ENCODE data around the gene ME3. TPM values are rescaled to one million over a fixed set of nuclear protein-coding genes. Genes with fewer than 3 reads are reported as not detected.
A peak's percentile ranks its signal among the peaks of the same experiment; 100 is the strongest.

The ME3 gene
- total RNA-seq, 1 donor from 2014 or later, result 1.3 TPM

DNA sequence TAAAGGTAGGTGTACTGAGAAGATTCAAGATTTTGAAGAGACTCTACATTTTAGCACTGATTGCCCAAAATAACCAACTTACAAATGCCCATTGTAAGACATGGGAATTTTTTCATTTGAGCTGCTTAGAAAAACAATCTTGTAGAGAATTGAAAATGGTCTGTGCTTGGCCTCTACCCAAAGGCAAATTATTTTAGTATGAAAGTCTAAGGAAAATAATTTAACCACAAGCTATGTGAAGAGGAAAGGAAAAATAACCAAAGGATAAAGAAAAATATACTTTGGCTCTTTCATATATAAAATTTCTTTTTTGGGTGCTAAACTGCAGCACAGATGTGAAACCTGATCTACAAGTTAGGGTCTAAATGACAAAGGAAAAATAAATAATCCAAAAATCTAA is 54.9 kb downstream of the ME3 start:
- H3K27ac Mint-ChIP-seq, result no peak overlapping the region
- ChIA-PET POLR2A (interaction anchor here (0.6 kb wide), 1 partner anchor 1591 kb away, joined by 8 read pairs; no protein-coding TSS in a partner anchor), CTCF (no interaction called here)

DNA sequence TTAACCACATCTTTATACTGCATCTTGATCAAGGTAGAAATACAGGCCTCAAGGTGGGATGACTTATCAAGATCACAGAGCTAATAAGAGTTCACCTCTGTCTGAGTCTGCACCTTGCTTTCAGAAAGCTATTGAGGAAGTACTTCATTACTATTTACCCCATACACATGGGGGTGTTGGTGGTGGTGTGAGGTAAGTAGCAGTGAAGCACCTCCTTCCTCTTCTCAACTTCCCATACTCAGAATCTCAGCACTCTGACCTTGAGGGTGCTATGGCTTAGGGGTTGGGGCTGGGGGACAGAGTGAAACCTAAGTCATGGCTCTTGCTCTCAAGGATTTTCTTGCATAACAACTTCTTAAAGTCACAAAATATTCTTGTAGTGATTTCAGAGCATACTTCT is 56.9 kb downstream of the ME3 start:
- ATAC-seq (ENCODE audit: low read depth) (no peak), DNase-seq (no peak)
- H3K9me3 Mint-ChIP-seq, result peaks cover 6% of the 10 kb centered on the region
- no peaks in the 10 kb centered on the region for H3K27me3 Mint-ChIP-seq
- TF ChIP-seq, protein P1, sequence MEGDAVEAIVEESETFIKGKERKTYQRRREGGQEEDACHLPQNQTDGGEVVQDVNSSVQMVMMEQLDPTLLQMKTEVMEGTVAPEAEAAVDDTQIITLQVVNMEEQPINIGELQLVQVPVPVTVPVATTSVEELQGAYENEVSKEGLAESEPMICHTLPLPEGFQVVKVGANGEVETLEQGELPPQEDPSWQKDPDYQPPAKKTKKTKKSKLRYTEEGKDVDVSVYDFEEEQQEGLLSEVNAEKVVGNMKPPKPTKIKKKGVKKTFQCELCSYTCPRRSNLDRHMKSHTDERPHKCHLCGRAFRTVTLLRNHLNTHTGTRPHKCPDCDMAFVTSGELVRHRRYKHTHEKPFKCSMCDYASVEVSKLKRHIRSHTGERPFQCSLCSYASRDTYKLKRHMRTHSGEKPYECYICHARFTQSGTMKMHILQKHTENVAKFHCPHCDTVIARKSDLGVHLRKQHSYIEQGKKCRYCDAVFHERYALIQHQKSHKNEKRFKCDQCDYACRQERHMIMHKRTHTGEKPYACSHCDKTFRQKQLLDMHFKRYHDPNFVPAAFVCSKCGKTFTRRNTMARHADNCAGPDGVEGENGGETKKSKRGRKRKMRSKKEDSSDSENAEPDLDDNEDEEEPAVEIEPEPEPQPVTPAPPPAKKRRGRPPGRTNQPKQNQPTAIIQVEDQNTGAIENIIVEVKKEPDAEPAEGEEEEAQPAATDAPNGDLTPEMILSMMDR (IDR thresholded peaks at IDR 0.05), result no peak
- H3K36me3 Mint-ChIP-seq (ENCODE audit: low read depth), result no peaks in the 10 kb centered on the region
- H3K4me1 Mint-ChIP-seq, result peaks cover 6% of the 10 kb centered on the region
- H3K27ac Mint-ChIP-seq, result no peak overlapping the region
- CTCF ChIA-PET, result no interaction called here
- POLR2A ChIA-PET, result no interaction called here
- intact Hi-C loops (cut with micrococcal nuclease), result no loop called here
- no peak overlapping the region for H3K4me3 Mint-ChIP-seq

More for the DNA sequence above, 54.9 kb downstream of the ME3 start:
- Mint-ChIP-seq H3K4me1 (peaks cover 6% of the 10 kb centered on the region), H3K9me3 (peaks cover 6% of the 10 kb centered on the region), H3K36me3 (ENCODE audit: low read depth) (no peaks in the 10 kb centered on the region), H3K4me3 (no peak overlapping the region), H3K27me3 (peaks cover under 1% of the 10 kb centered on the region)
- no peak for ATAC-seq (ENCODE audit: low read depth)
- intact Hi-C loops (cut with micrococcal nuclease), result no loop called here
- DNase-seq, result no peak
- TF ChIP-seq, protein P1 (IDR thresholded peaks at IDR 0.05), result no peak

DNA sequence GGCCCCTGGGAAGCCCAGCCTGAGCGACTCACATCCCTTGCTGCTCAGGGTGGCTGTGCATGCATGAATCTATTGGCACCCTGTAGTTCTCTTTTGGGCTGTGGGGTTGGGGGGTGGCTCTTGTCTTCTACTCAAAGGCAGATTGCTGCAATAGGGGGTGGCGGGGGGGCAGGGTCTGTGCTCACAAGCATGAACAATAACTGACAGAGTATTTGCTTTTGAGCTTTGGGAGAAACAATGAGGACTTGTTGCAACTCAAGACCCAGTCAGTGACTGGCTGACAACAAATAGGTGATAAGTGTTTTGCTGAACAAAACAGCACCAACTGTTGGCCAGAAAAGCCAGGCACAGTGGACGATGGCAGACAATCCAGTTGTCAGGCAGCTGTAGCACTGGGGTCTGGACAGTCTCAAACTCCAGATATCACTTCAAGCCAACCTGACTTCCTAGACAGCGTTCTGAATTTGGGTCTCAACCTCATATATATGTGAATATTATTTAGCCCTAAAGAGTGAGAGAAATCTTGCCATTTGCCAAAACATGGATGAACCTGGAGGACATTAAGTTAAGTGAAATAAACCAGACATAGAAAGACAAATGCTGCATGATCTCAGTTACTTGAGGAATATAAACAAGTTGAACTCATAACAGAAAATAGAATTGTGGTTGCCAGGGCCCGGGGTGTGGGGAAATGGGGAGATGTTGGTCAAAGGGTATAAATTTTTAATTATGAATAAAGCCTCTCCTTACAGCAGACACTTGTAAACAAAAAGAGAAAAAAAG is 61.7 kb downstream of the ME3 start:
- H3K36me3 Mint-ChIP-seq (ENCODE audit: low read depth), result no peaks in the 10 kb centered on the region
- peaks cover 2% of the 10 kb centered on the region for H3K27me3 Mint-ChIP-seq
- H3K9me3 Mint-ChIP-seq, result peaks cover 3% of the 10 kb centered on the region
- ATAC-seq (ENCODE audit: low read depth) (no peak), DNase-seq (no peak)
- ChIA-PET CTCF (no interaction called here), POLR2A (no interaction called here)
- no peak overlapping the region for H3K4me3 Mint-ChIP-seq
- H3K4me1 Mint-ChIP-seq, result peaks cover 6% of the 10 kb centered on the region
- no peak overlapping the region for H3K27ac Mint-ChIP-seq
- TF ChIP-seq, protein P1 (IDR thresholded peaks at IDR 0.05), result no peak
- intact Hi-C loops (cut with micrococcal nuclease), result no loop called here

DNA sequence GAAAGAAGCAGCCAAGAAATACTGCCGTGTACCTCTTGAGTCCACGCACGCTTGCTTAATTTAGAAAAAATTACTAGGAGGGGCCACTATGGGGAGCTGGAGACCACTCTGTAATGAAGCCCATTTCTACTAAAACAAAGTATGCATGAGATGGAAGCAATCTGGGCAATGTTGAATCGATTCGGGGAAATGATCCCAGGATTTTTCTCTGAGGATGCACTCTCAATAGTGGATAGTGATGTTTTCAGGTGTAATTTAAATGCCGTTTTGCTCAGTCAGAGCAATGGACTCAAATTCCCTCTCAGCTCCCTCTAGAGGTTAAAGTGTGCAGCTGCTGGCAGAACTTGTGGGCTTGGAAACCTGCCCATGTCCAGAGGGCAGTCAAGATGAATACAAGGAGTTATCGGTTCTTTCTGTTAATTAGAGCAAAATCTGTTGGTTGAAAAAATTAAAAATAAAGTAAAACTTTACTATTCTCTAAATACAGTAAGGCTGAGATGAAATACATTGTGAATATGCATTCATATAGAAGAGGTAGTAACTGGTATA is 64.1 kb downstream of the ME3 start:
- intact Hi-C loops (cut with micrococcal nuclease), result loop anchor here (1.0 to 5.0 kb wide), 4 partner anchors 152 to 1011 kb away; partner anchors contain the start of gene CCDC83
- Mint-ChIP-seq H3K9me3 (no peaks in the 10 kb centered on the region), H3K4me1 (no peaks in the 10 kb centered on the region), H3K27ac (no peak overlapping the region), H3K36me3 (ENCODE audit: low read depth) (no peaks in the 10 kb centered on the region), H3K4me3 (no peak overlapping the region), H3K27me3 (peaks cover 2% of the 10 kb centered on the region)
- TF ChIP-seq, protein P1 (IDR thresholded peaks at IDR 0.05), result peak; percentile 94
- DNase-seq (no peak), ATAC-seq (ENCODE audit: low read depth) (peak; percentile 67)
- ChIA-PET POLR2A (interaction anchor here (0.9 kb wide), 1 partner anchor 37 kb away, joined by 3 read pairs; no protein-coding TSS in a partner anchor), CTCF (interaction anchor here (0.7 to 2.6 kb wide), 15 partner anchors 11 to 1013 kb away, joined by 3 to 27 read pairs (median 5); partner anchors contain the start of gene CCDC83)

DNA sequence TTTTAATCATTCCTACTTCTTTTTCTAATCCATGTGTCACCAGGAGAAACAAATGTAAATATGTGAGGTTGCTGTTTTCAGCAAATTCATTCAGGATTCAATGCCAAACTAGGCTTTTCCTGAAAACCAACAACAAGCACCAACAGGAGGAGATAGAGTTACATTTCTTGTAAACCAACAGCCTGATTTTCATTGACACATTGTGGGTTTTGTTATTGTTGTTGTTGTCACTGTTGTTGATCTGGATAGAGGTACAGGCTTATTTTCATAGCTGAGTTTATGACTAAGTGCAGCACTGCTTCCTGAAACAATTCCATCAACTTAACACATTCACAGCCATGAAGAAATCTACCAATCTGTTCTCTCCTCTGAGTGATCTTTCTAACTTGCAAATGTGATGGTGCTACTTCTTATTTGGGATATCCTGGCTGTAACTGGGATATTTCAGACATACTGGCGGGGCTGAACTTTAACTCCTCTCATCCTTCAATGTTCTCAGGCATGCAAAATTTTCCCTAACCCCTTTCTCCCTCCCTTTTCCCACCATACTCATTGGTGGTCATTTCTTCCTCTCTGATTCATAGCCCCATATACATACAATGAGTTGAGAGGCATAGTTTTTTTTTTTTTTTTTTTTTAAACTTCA is 65.5 kb downstream of the ME3 start:
- Mint-ChIP-seq H3K27me3 (peaks cover 2% of the 10 kb centered on the region), H3K4me3 (no peak overlapping the region), H3K36me3 (ENCODE audit: low read depth) (no peaks in the 10 kb centered on the region), H3K4me1 (no peaks in the 10 kb centered on the region), H3K9me3 (no peaks in the 10 kb centered on the region), H3K27ac (no peak overlapping the region)
- TF ChIP-seq, protein P1 (IDR thresholded peaks at IDR 0.05), result no peak
- intact Hi-C loops (cut with micrococcal nuclease), result loop anchor here (5.0 kb wide), 2 partner anchors 665 to 1010 kb away; no protein-coding TSS in a partner anchor
- CTCF ChIA-PET, result interaction anchor here (1.4 kb wide), 1 partner anchor 10 kb away, joined by 5 read pairs; no protein-coding TSS in a partner anchor
- POLR2A ChIA-PET, result no interaction called here
- ATAC-seq (ENCODE audit: low read depth) (no peak), DNase-seq (no peak)

Data from activated B cell treated with CpG ODN at 0.5 μM for 24 hours (primary cell).